Gastrocnemius medialis (tissue), 4 donors: Measurements from ENCODE around the gene LPAR6.

Experiments used
- POLR2A ChIP-seq, 2 donors: fragments of 450-650 bp; IDR thresholded peaks; one replicate each; pipeline ENCODE4 v1.6.1; 2017; ENCODE audit warnings: antibody characterized with exemption in 2 of 2, mild to moderate bottlenecking in 2 of 2, moderate library complexity in 2 of 2
- TF ChIP-seq, protein P1 (sequence below), 5 experiments: fragments of 450-650 bp in 3 of 5; fragments of 200-600 bp in 2 of 5; sonication (generic) in 2 of 5; IDR thresholded peaks in 4 of 5; conservative IDR thresholded peaks in 1 of 5; 1 replicate in 4 of 5; 2 replicates in 1 of 5; pipeline ENCODE4 v1.5.1; 2016 to 2019; ENCODE audit warnings: antibody characterized with exemption in 5 of 5, mild to moderate bottlenecking in 3 of 5, moderate library complexity in 3 of 5

GRCh38 chr13:48411147-48411794 lies 1.6 kb downstream of the LPAR6 start:
- TF ChIP-seq, protein P1, sequence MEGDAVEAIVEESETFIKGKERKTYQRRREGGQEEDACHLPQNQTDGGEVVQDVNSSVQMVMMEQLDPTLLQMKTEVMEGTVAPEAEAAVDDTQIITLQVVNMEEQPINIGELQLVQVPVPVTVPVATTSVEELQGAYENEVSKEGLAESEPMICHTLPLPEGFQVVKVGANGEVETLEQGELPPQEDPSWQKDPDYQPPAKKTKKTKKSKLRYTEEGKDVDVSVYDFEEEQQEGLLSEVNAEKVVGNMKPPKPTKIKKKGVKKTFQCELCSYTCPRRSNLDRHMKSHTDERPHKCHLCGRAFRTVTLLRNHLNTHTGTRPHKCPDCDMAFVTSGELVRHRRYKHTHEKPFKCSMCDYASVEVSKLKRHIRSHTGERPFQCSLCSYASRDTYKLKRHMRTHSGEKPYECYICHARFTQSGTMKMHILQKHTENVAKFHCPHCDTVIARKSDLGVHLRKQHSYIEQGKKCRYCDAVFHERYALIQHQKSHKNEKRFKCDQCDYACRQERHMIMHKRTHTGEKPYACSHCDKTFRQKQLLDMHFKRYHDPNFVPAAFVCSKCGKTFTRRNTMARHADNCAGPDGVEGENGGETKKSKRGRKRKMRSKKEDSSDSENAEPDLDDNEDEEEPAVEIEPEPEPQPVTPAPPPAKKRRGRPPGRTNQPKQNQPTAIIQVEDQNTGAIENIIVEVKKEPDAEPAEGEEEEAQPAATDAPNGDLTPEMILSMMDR (IDR thresholded peaks at IDR 0.05 in 4 of 5, conservative IDR thresholded peaks at IDR 0.05 in 1 of 5), result no peak
- TF ChIP-seq POLR2A (IDR thresholded peaks at IDR 0.05), result no peak
